NB4 (cell line): ENCODE results near the gene DOCK4.
"Not testable (repeated sequence)": the region's sequence is repeated elsewhere in the genome, so short reads cannot be mapped to it uniquely, and the experiment has no call there.

Experiments used
- DNase-seq: peaks from one replicate; pipeline ENCODE4 v3.0.0; 2010; ENCODE audit warnings: low read depth
- H3K4me3 ChIP-seq: one replicate; pipeline ENCODE4 v1.5.1; 2011; ENCODE audit warnings: mild to moderate bottlenecking, low read depth, low read length, moderate library complexity
- CTCF ChIP-seq: IDR thresholded peaks from one replicate; pipeline ENCODE4 v1.5.1; 2012; ENCODE audit warnings: low read depth, low read length
- MYC ChIP-seq: IDR thresholded peaks from 2 replicates; pipeline ENCODE4 v1.6.1; 2011; ENCODE audit warnings: low read depth, low read length
- POLR2A ChIP-seq: IDR thresholded peaks from 2 replicates; pipeline ENCODE4 v1.6.1; 2011; ENCODE audit warnings: mild to moderate bottlenecking; ENCODE audit not compliant: insufficient read length; ENCODE audit errors: extremely low read depth
- TF ChIP-seq, protein P1 (sequence below): IDR thresholded peaks from 2 replicates; pipeline ENCODE4 v1.6.1; 2011; ENCODE audit warnings: low read depth, low read length

DOCK4 gene

DNA sequence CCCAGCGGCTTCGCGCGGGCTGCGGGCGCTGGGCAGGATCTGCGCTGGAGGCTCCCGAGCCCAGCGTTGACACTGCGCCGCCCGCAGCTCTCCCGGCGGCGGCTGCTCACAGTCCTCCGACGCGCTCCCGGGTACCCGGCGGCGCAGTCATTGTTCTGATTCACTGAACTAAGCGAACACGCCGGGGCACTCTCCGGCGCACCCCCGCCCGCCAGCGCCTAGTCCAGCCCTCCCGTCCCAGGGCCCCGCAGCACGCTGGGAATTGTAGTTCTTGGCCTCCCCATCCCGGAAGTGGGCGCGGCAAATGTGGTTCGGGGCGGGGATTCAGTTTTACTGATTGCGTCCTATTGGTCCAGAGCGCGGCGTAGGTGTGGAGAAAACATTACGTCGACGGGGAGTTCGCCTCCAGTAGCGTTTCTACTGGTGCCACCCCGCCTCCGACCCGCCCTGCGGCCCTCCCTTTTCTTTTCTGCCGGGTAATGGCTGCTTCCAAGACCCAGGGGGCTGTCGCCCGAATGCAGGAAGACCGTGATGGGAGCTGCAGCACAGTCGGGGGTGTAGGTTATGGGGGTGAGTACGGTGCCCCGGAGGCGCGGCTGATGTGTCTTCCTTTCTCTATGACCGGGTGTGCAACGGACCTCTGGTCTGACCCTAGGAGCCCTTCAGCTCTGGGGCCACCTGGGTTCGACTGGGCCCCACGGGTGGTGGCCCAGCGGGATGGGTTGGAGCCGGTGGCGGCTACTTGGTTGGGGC, at the start of gene DOCK4, which contains the start of gene ZNF277:
Gene DOCK4, minus strand, starts transcription at position 162 of the 753 bp plus-strand sequence. CDS start 261 bp downstream, outside the sequence.
Gene ZNF277, plus strand, starts transcription at position 458 of the 753 bp plus-strand sequence. Its CDS starts 22 bp downstream, at position 480.
- TF ChIP-seq, protein P1, sequence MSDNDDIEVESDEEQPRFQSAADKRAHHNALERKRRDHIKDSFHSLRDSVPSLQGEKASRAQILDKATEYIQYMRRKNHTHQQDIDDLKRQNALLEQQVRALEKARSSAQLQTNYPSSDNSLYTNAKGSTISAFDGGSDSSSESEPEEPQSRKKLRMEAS, result peak; percentile 27; the same call in 1 of the 2 replicates
- TF ChIP-seq CTCF, result no peak
- DNase-seq, result peak; percentile 100
- peak within 1 kb of the TSS; percentile 93 for H3K4me3 ChIP-seq

GRCh38 chr7:112255388-112255720, 49.2 kb upstream of the DOCK4 start:
- TF ChIP-seq MYC (no peak), CTCF (no peak), POLR2A (no peak)
- TF ChIP-seq, protein P1, result no peak
- no peak overlapping the region for H3K4me3 ChIP-seq
- no peak for DNase-seq

- H3K4me3 ChIP-seq, result no peak overlapping the region
- DNase-seq, result no peak
- no peak for TF ChIP-seq POLR2A
- TF ChIP-seq CTCF, result no peak
- TF ChIP-seq, protein P1, result no peak
- TF ChIP-seq MYC, result no peak
Observed at GRCh38 chr7:112254709-112255387, 48.6 kb upstream of the DOCK4 start.

DNA sequence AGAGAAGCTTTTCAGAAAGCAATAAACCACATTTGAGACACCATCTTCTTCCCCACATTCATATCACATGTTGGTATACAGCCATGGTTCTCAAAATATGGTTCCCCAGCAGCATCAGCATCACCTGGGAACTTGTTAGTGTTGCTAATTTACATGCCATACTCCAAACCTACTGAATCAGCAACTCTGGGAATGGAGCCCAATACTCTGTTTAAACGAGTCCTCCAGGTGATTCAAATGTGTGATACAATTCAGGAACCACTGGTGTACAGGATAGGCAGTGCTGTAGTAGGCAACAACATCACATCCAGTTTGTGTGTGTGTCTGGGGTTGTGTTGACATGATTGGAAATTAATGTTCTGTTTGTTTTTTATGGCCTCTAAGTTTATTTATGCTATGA, 48.0 kb upstream of the DOCK4 start:
- TF ChIP-seq POLR2A (no peak), MYC (no peak), CTCF (no peak)
- TF ChIP-seq, protein P1, result no peak
- H3K4me3 ChIP-seq, result no peak overlapping the region
- no peak for DNase-seq

DNA sequence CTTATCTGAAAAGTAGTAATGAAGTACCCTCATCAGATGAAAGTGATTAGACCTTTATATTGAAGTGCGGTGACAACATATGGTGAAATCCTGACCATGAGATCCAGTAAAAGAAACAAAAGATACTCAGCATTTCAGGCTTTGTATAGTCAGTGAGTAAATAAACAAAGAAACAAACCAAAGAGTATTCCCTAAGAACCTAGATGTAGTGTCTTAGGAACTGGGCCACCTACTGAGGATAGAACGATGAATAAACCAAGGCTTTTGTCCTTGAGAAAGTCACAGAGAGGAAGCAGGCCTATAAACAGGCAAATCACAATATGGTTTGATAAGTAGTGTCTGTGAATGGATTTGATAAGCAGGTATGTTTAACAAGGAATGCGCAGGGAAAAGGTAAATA, 46.5 kb upstream of the DOCK4 start:
- no peak for TF ChIP-seq CTCF
- no peak for TF ChIP-seq MYC
- TF ChIP-seq, protein P1, result no peak
- TF ChIP-seq POLR2A, result no peak
- no peak overlapping the region for H3K4me3 ChIP-seq
- DNase-seq, result no peak

GRCh38 chr7:112252141-112252540, 45.9 kb upstream of the DOCK4 start:
- TF ChIP-seq, protein P1, result no peak
- no peak for TF ChIP-seq CTCF
- DNase-seq, result no peak
- no peak overlapping the region for H3K4me3 ChIP-seq

DNA sequence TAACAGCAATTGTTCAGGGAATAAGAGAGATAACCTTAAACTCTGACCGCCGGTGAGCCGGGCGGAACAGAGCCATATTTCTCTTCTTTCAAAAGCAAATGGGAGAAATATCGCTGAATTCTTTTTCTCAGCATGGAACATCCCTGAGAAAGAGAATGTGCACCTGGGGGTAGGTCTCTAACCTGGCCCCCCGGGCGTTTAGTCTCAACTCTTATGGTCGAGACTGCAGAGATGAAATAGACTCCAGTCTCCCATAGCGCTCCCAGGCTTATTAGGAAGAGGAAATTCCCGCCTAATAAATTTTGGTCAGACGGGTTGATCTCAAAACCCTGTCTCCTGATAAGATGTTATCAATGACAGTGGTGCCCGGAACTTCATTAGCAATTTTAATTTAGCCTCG, 43.8 kb upstream of the DOCK4 start:
- DNase-seq, H3K4me3 ChIP-seq: not testable (repeated sequence)
